ENCODE data around the gene TSFM. TPM values are rescaled to one million over a fixed set of nuclear protein-coding genes. Genes with fewer than 3 reads are reported as not detected.

Gene TSFM
- total and polyA plus RNA-seq, 2 of the 13 experiments (the other 11 are each of a cell fraction or from before 2014, with no cell fraction given), result 29.8 to 68.3 TPM

GRCh38 chr12:57813971-57814772 lies 31.6 kb downstream of the TSFM start (continued):
- TF ChIP-seq THAP9 (CRISPR knock-in tag; IDR thresholded peaks at IDR 0.05; ENCODE audit: borderline replicate concordance) (no peak), ARID5B (CRISPR knock-in tag; IDR thresholded peaks at IDR 0.05) (peak; percentile 66), KLF6 (CRISPR knock-in tag; IDR thresholded peaks at IDR 0.05) (no peak), ETS1 (CRISPR knock-in tag; IDR thresholded peaks at IDR 0.05) (no peak), ZEB1 (IDR thresholded peaks at IDR 0.05; ENCODE audit: insufficient replicate concordance, low read depth) (no peak), FOSL2 (CRISPR knock-in tag; IDR thresholded peaks at IDR 0.05) (peak; percentile 7; the same call in 1 of the 2 replicates), ZNF430 (CRISPR knock-in tag; IDR thresholded peaks at IDR 0.05) (no peak), GLMP (CRISPR knock-in tag; IDR thresholded peaks at IDR 0.05; ENCODE audit: borderline replicate concordance) (no peak), RFX5 (IDR thresholded peaks at IDR 0.05; ENCODE audit: low read depth, low read length) (no peak), RFXAP (CRISPR knock-in tag; IDR thresholded peaks at IDR 0.05; ENCODE audit: borderline replicate concordance) (no peak), MEF2D (CRISPR knock-in tag; IDR thresholded peaks at IDR 0.05) (no peak), ZNF746 (CRISPR knock-in tag; IDR thresholded peaks at IDR 0.05) (no peak), ZNF589 (CRISPR knock-in tag; conservative IDR thresholded peaks at IDR 0.05) (no peak), NR2F2 (IDR thresholded peaks at IDR 0.05; ENCODE audit: borderline replicate concordance, low read depth) (no peak), ZNF276 (CRISPR knock-in tag; IDR thresholded peaks at IDR 0.05; ENCODE audit: low read depth) (no peak)
